GM12878 (cell line): ENCODE measurements around the gene CHD6. TPM values are rescaled to one million over a fixed set of nuclear protein-coding genes. Genes with fewer than 3 reads are reported as not detected.

Source experiments
- ATAC-seq: fragments of 200-7000 bp; cut with Tn5 transposase; 3 replicates; pipeline ENCODE4 v1.9.1; 2020; ENCODE audit warnings: mild to moderate bottlenecking, moderate library complexity
- BruUV-seq: library from RNA; stranded (reverse); fragments of 400-500 nt; replicated peaks from 2 replicates; lab custom pipeline; 2021; lab: Mats Ljungman, UMichigan
- CTCF ChIA-PET: fragments of 300-600 bp; sonication (Branson Sonifier 250); formaldehyde crosslinking; extraction: SDS; loops from one replicate; lab custom pipeline; 2021; ENCODE audit warnings: inconsistent platforms; lab: Yijun Ruan, JAX
- POLR2A ChIA-PET: fragments of 350-600 bp; formaldehyde crosslinking; extraction: SDS; loops from one replicate; lab custom pipeline; 2021; ENCODE audit warnings: inconsistent platforms; lab: Charles Lee
- RAD21 ChIA-PET: fragments of 300-600 bp; sonication (Branson Sonifier 250); formaldehyde crosslinking; loops from one replicate; lab custom pipeline; 2023; ENCODE audit warnings: antibody characterized with exemption; ENCODE audit not compliant: unreplicated experiment; lab: Charles Lee
- SMC1A ChIA-PET: fragments of 300-600 bp; sonication (Branson Sonifier 250); formaldehyde crosslinking; loops from one replicate; lab custom pipeline; 2023; ENCODE audit not compliant: unreplicated experiment, uncharacterized antibody; lab: Charles Lee
- DNase-seq: peaks from one replicate; pipeline ENCODE4 v3.0.0-alpha.2; 2011; ENCODE audit warnings: low read depth, low spot score
- FAIRE-seq: peaks from 3 replicates; lab custom pipeline; 2011; peaks lifted over from hg19 to GRCh38; lab: Jason Lieb, UNC
- H2AFZ ChIP-seq: 2 replicates; pipeline ENCODE4 v1.6.0; 2011; ENCODE audit warnings: low read depth, low read length, control low read depth; ENCODE audit not compliant: control insufficient read depth
- H3K27ac ChIP-seq: 2 replicates; pipeline ENCODE4 v1.5.1; 2011; ENCODE audit warnings: control low read depth; ENCODE audit not compliant: control insufficient read depth, insufficient read depth
- H3K27me3 ChIP-seq, 2 experiments: replicated peaks in 1 of 2; 2 replicates each; pipeline versions ENCODE4 v1.6.0 to v1.6.1; 2011; ENCODE audit warnings: low read length in 1 of 2; ENCODE audit not compliant: control insufficient read depth in 2 of 2, insufficient read depth in 2 of 2
- H3K36me3 ChIP-seq, 2 experiments: 2 replicates each; pipeline ENCODE4 v1.5.1; 2011; ENCODE audit warnings: low read length in 1 of 2; ENCODE audit not compliant: control insufficient read depth in 2 of 2, insufficient read depth in 2 of 2
- H3K4me1 ChIP-seq: 2 replicates; pipeline ENCODE4 v1.6.1; 2011; ENCODE audit warnings: mild to moderate bottlenecking, low read length, moderate library complexity, mixed read lengths; ENCODE audit not compliant: control insufficient read depth, insufficient read depth
- H3K4me2 ChIP-seq: 2 replicates; pipeline ENCODE4 v1.6.0; 2011; ENCODE audit warnings: control low read depth; ENCODE audit not compliant: control insufficient read depth, insufficient read depth
- H3K4me3 ChIP-seq: fragments of 200-600 bp; sonication (generic); 2 replicates; pipeline ENCODE4 v1.5.1; 2016
- H3K79me2 ChIP-seq: 2 replicates; pipeline ENCODE4 v1.6.0; 2011; ENCODE audit warnings: low read length; ENCODE audit not compliant: control insufficient read depth, insufficient read depth
- H3K9ac ChIP-seq: 2 replicates; pipeline ENCODE4 v1.8.0; 2011; ENCODE audit warnings: low read length, control low read depth, mixed read lengths; ENCODE audit not compliant: control insufficient read depth, insufficient read depth
- H3K9me3 ChIP-seq: replicated peaks from 3 replicates; pipeline ENCODE4 v1.5.1; 2011; ENCODE audit warnings: mild to moderate bottlenecking, low read length; ENCODE audit not compliant: control insufficient read depth, insufficient read depth
- H4K20me1 ChIP-seq: 2 replicates; pipeline ENCODE4 v1.6.0; 2011; ENCODE audit not compliant: control insufficient read depth, insufficient read depth
- CBX3 ChIP-seq: fragments of 200-600 bp; sonication (generic); IDR thresholded peaks from 2 replicates; pipeline ENCODE4 v1.6.1; 2016; ENCODE audit warnings: low read depth, borderline replicate concordance
- CEBPB ChIP-seq, 2 experiments: fragments of 150-350 bp in 1 of 2; IDR thresholded peaks; 2 replicates each; pipeline ENCODE4 v1.6.1; 2012 to 2014; ENCODE audit warnings: low read depth in 2 of 2, low read length in 2 of 2, borderline replicate concordance in 1 of 2, inconsistent platforms in 1 of 2
- CHD2 ChIP-seq: IDR thresholded peaks from 2 replicates; pipeline ENCODE4 v1.6.1; 2011; ENCODE audit warnings: low read depth, low read length, improper control_type of control experiment, borderline replicate concordance
- E2F8 ChIP-seq: fragments of 450-650 bp; IDR thresholded peaks from 2 replicates; pipeline ENCODE4 v1.6.1; 2018; ENCODE audit warnings: mild to moderate bottlenecking, low read depth, moderate library complexity; ENCODE audit not compliant: partially characterized antibody
- E4F1 ChIP-seq: fragments of 450-650 bp; IDR thresholded peaks from 2 replicates; pipeline ENCODE4 v1.6.1; 2018; ENCODE audit warnings: borderline replicate concordance, mild to moderate bottlenecking; ENCODE audit not compliant: partially characterized antibody
- GATAD2B ChIP-seq: fragments of 450-650 bp; conservative IDR thresholded peaks from 2 replicates; pipeline ENCODE4 v1.6.1; 2017; ENCODE audit warnings: low read depth, mild to moderate bottlenecking, moderate library complexity
- HCFC1 ChIP-seq: fragments of 150-350 bp; IDR thresholded peaks from 2 replicates; pipeline ENCODE4 v1.6.1; 2014; ENCODE audit warnings: low read length
- JUNB ChIP-seq: IDR thresholded peaks from 2 replicates; pipeline ENCODE4 v1.6.1; 2016; ENCODE audit warnings: antibody characterized with exemption, mild to moderate bottlenecking
- PAX8 ChIP-seq: fragments of 450-650 bp; IDR thresholded peaks from 2 replicates; pipeline ENCODE4 v1.6.1; 2017; ENCODE audit warnings: mild to moderate bottlenecking, moderate library complexity
- POU2F2 ChIP-seq: IDR thresholded peaks from 3 replicates; pipeline ENCODE4 v1.6.1; 2011; ENCODE audit warnings: low read depth, mild to moderate bottlenecking, low read length, borderline replicate concordance
- RCOR1 ChIP-seq: conservative IDR thresholded peaks from 2 replicates; pipeline ENCODE4 v1.6.1; 2012; ENCODE audit warnings: low read depth, low read length, improper control_type of control experiment
- RELA ChIP-seq: fragments of 450-650 bp; IDR thresholded peaks from 2 replicates; pipeline ENCODE4 v1.8.0; 2014; ENCODE audit warnings: borderline replicate concordance; ENCODE audit not compliant: partially characterized antibody
- WGBS: methylation state at CpG from one replicate; pipeline ENCODE4 v1.1.6; 2016; ENCODE audit warnings: low lambda C conversion rate; ENCODE audit not compliant: insufficient replicate concordance, insufficient coverage; ENCODE audit errors: missing lambda C conversion rate; 5-methylcytosine and 5-hydroxymethylcytosine counted together
- in situ Hi-C: fragments of 300-500 bp; cut with MboI; formaldehyde crosslinking; loops from 9 replicates; pipeline ENCODE4 v1.14.3; 2018; ENCODE audit warnings: mixed read lengths
- intact Hi-C: fragments of 100-400 bp; cut with micrococcal nuclease; formaldehyde crosslinking; loops from one replicate; pipeline ENCODE4 v1.14.2; 2022; ENCODE audit not compliant: unreplicated experiment
- polyA plus RNA-seq, 11 experiments: library from polyadenylated mRNA; depleted of rRNA in 4 of 11; unstranded in 6 of 11; stranded (reverse) in 5 of 11; fragments of >200 nt; fragmentation: Nextera tagmentation in 4 of 11; fragmentation: Illumina TruSeq in 1 of 11; extraction: Ambion mirVana in 4 of 11; extraction: Trizol in 1 of 11; gene quantifications; 1 replicate in 1 of 11; 2 replicates in 10 of 11; pipeline versions ENCODE4 v1.2.1 to v1.2.3, GENCODE V29; 2011 to 2016; ENCODE audit warnings: inconsistent platforms in 2 of 11, missing spikeins in 2 of 11, low read depth in 1 of 11
- total RNA-seq, 4 experiments: library from RNA; depleted of rRNA in 3 of 4; stranded (reverse); fragments of >200 nt in 3 of 4; fragmentation: Illumina TruSeq in 1 of 4; extraction: Trizol in 1 of 4; gene quantifications; 2 replicates each; pipeline versions ENCODE4 v1.2.1 to v1.2.3, GENCODE V29; 2013 to 2021
- TF ChIP-seq, protein P1 (sequence below): IDR thresholded peaks from 2 replicates; pipeline ENCODE4 v1.6.1; 2011; ENCODE audit warnings: low read depth, low read length, improper control_type of control experiment, borderline replicate concordance

CHD6 gene
- total and polyA plus RNA-seq, 10 of the 15 experiments (the other 5 are each of a cell fraction or from before 2014, with no cell fraction given) = 4.3 to 25.5 (median 17.1) TPM

- TF ChIP-seq CHD2 = peak; percentile 96
- TF ChIP-seq POU2F2 = peak; percentile 93; the same call in 2 of the 3 replicates
- no peak for TF ChIP-seq CBX3
- TF ChIP-seq RELA = no peak
Observed at GRCh38 chr20:41617902-41618806, at the start of gene CHD6 (continued).

DNA sequence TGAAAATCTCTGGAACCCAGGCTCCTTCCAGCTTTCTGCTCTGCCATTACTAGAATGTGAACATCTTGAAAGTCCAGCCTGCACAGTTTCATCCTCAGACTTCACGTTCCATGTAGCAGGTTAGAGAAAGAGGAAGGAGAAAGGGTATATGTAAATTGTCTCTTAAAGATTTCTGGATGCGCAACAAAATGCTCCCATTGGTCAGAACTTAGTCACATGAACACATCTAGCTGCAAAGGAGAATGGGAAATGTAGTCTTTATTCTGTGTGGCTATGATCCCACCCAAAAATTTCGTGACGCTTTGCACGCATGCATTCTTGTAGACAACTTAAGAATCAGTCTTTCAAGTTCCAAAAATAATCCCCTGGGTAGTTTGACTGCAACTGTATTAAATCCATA is 46.4 kb upstream of the CHD6 start:
- peak overlapping the region; percentile 77 for H2AFZ ChIP-seq
- no peaks in the 10 kb centered on the region for H3K36me3 ChIP-seq
- FAIRE-seq (peak; percentile 80), DNase-seq (peak; percentile 59), ATAC-seq (peak; percentile 78)
- 2% methylated on average over 5 of the region's 5 CpGs for WGBS
- ChIA-PET SMC1A (no interaction called here), CTCF (no interaction called here), POLR2A (no interaction called here), RAD21 (interaction anchor here (1.2 to 1.3 kb wide), 2 partner anchors 9 to 29 kb away, joined by 3 read pairs; no protein-coding TSS in a partner anchor)
- no peak overlapping the region for H3K9ac ChIP-seq
- H3K79me2 ChIP-seq = no peaks in the 10 kb centered on the region
- peak overlapping the region; percentile 8; the same call in 1 of the 2 replicates for H3K4me2 ChIP-seq
- H3K4me3 ChIP-seq = 0 out of 2 replicates have a peak overlapping the region, but pooled peaks have one; percentile 35
- no peaks in the 10 kb centered on the region; the same call in 1 of the 3 replicates for H3K9me3 ChIP-seq
- H3K27me3 ChIP-seq = no peaks in the 10 kb centered on the region
- no peaks in the 10 kb centered on the region for H3K4me1 ChIP-seq
- in situ Hi-C loops = no loop called here
- no peaks in the 10 kb centered on the region for H4K20me1 ChIP-seq
- no TSS peak for BruUV-seq
- H3K27ac ChIP-seq = no peak overlapping the region
- intact Hi-C loops = no loop called here
- TF ChIP-seq GATAD2B (no peak), PAX8 (no peak), RCOR1 (no peak), CEBPB (IDR thresholded peaks at IDR 0.05; ENCODE audit: borderline replicate concordance in 1 of 2, low read depth in 2 of 2, low read length in 2 of 2) (no peak), E2F8 (no peak), JUNB (no peak), E4F1 (no peak), HCFC1 (peak; percentile 68)
- TF ChIP-seq, protein P1, sequence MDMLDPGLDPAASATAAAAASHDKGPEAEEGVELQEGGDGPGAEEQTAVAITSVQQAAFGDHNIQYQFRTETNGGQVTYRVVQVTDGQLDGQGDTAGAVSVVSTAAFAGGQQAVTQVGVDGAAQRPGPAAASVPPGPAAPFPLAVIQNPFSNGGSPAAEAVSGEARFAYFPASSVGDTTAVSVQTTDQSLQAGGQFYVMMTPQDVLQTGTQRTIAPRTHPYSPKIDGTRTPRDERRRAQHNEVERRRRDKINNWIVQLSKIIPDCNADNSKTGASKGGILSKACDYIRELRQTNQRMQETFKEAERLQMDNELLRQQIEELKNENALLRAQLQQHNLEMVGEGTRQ = peak; percentile 51; the same call in 1 of the 2 replicates
